ENCODE results near the gene PDZD8.

DNA sequence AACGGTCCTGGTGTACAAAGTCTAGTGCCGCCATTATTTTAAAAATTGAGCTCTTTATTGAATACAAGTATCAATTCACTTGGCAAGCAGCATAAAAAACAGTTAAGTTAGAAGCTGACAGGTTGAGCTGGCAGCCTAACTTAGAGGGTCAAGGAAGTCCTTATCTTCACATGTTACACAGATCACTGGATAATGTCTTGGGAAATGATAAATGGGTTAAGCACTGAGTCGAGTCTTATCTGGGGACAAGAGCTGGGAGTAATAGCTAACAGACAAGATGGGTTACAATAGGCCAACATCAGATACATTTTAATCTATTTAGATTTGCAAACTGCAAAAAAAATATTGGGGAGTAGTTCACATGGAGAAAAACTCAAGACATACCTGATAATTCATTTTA, 100.1 kb downstream of the PDZD8 start:
- TF ChIP-seq, protein P1, sequence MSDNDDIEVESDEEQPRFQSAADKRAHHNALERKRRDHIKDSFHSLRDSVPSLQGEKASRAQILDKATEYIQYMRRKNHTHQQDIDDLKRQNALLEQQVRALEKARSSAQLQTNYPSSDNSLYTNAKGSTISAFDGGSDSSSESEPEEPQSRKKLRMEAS (IDR thresholded peaks at IDR 0.05; ENCODE audit: low read depth, low read length): no peak
- TF ChIP-seq, protein P2, sequence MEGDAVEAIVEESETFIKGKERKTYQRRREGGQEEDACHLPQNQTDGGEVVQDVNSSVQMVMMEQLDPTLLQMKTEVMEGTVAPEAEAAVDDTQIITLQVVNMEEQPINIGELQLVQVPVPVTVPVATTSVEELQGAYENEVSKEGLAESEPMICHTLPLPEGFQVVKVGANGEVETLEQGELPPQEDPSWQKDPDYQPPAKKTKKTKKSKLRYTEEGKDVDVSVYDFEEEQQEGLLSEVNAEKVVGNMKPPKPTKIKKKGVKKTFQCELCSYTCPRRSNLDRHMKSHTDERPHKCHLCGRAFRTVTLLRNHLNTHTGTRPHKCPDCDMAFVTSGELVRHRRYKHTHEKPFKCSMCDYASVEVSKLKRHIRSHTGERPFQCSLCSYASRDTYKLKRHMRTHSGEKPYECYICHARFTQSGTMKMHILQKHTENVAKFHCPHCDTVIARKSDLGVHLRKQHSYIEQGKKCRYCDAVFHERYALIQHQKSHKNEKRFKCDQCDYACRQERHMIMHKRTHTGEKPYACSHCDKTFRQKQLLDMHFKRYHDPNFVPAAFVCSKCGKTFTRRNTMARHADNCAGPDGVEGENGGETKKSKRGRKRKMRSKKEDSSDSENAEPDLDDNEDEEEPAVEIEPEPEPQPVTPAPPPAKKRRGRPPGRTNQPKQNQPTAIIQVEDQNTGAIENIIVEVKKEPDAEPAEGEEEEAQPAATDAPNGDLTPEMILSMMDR (IDR thresholded peaks at IDR 0.05; ENCODE audit: low read depth, low read length): no peak
